IPS-18a (cell line): ENCODE measurements around the gene TENM4.

ENCODE experiments used
- H3K27ac ChIP-seq: one replicate; pipeline ENCODE4 v1.5.1; 2013; ENCODE audit warnings: low read length
- H3K27me3 ChIP-seq: one replicate; pipeline ENCODE4 v1.6.1; 2013; ENCODE audit warnings: mild to moderate bottlenecking, low read length; ENCODE audit not compliant: control insufficient read depth, insufficient read depth
- H3K36me3 ChIP-seq: one replicate; pipeline ENCODE4 v1.6.1; 2013; ENCODE audit warnings: low read depth, low read length; ENCODE audit not compliant: control insufficient read depth
- H3K4me1 ChIP-seq: one replicate; pipeline ENCODE4 v1.6.1; 2013; ENCODE audit warnings: low read depth, low read length; ENCODE audit not compliant: control insufficient read depth
- H3K4me3 ChIP-seq: one replicate; pipeline ENCODE4 v1.5.1; 2013; ENCODE audit warnings: low read length
- H3K9ac ChIP-seq: one replicate; pipeline ENCODE4 v1.6.1; 2013; ENCODE audit warnings: mild to moderate bottlenecking, low read length, moderate library complexity
- H3K9me3 ChIP-seq: one replicate; pipeline ENCODE4 v1.6.1; 2013; ENCODE audit warnings: low read depth, low read length; ENCODE audit not compliant: control insufficient read depth

The TENM4 gene

DNA sequence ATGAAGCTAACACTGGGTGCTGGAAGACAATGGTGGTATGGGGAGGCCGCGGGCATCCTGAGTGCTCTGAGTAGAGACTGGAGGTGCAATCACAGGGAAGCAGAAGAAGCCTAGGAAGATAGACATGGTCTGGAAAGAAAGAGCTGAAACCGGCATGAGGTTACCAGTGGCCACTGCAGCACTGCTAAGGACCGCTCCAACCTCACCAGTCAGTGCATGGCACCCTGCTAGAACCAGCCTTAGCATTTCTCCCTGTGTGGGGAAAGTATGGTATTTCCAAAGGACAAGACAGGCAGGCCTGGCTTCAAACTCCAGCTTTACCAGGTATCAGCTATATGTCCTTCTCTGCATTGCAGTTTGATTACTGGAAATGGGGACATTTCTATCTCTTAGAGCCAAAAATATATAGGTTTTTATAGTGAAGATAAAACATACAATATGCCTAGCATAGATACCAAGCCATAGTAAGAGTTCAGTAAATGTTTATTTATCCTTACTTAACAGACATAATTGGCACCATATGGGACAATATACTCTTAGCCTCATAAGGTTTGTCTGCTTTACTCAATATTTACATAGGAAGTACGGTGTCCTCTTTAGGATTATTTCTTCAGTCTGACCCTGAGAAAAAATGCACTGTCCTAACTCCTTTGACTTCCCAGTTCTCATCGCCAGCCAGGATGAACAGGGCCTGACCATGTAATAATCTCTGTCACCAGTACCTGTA, 231.1 kb downstream of the TENM4 start:
- no peaks in the 10 kb centered on the region for H3K27me3 ChIP-seq
- H3K4me3 ChIP-seq = no peak overlapping the region
- H3K9ac ChIP-seq = no peak overlapping the region
- H3K27ac ChIP-seq = no peak overlapping the region
- no peaks in the 10 kb centered on the region for H3K36me3 ChIP-seq
- H3K9me3 ChIP-seq = no peaks in the 10 kb centered on the region
- H3K4me1 ChIP-seq = peaks cover 6% of the 10 kb centered on the region

DNA sequence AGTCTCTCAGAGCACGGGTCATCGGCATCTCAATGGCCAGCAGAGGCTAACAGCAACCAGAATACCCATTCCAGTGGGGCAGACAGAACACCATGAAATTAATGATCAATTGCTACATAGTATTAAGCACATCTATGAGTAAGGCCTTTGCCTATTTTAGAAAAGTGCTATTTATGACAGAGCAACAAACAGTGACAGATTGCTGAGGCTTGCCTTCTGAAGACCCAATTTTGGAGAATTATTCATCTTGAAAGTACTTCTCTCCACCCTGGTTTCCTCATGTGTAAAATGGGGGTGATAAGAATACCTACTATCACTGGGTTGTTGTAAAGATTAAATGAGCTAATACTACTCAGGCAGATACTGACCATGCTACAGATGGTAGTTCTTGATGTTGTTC, 232.7 kb downstream of the TENM4 start:
- no peak overlapping the region for H3K27ac ChIP-seq
- H3K9me3 ChIP-seq = no peaks in the 10 kb centered on the region
- no peaks in the 10 kb centered on the region for H3K27me3 ChIP-seq
- H3K9ac ChIP-seq = no peak overlapping the region
- no peak overlapping the region for H3K4me3 ChIP-seq
- H3K36me3 ChIP-seq = no peaks in the 10 kb centered on the region
- H3K4me1 ChIP-seq = peaks cover 6% of the 10 kb centered on the region

DNA sequence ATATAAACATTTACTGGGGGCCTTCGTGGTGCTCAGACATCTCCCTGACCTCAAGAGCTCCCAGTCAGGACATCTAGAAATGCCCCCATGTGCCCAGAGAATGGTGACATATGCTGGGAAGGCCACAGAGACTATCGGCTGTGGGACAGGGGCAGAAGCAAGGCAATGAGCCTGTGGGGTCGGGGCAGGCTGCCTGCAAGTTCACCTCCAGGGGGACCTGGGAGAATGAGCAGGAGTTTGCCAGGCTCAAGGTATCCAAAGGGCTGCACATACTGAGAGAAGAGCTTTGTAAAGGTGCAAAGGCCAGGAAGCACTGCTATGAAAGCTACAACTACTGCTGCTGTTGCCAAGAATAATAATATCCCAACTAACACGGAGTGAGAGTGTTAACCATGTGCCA, 233.9 kb downstream of the TENM4 start:
- no peaks in the 10 kb centered on the region for H3K27me3 ChIP-seq
- H3K4me3 ChIP-seq = no peak overlapping the region
- no peaks in the 10 kb centered on the region for H3K9me3 ChIP-seq
- no peak overlapping the region for H3K27ac ChIP-seq
- no peaks in the 10 kb centered on the region for H3K4me1 ChIP-seq
- H3K36me3 ChIP-seq = no peaks in the 10 kb centered on the region
- no peak overlapping the region for H3K9ac ChIP-seq

DNA sequence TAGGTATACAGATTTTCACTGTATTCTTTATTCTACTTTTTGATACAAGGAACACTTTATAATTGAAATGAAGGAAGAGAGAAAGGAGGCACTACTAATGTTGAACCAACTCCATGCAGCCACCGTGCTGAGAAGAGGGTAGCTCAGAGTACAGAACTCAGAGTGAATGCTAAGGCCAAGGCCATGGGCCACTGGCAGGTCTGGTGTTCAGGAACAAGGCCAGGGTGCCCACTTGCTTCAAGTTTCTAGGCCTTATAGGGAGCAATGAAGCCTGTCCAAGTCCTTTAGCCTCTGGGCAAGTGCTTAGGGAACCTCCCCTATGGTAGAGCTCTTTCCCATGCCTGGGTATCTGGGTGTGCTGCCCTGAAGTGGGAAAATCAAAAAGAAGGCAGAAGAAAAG, 235.0 kb downstream of the TENM4 start:
- H3K36me3 ChIP-seq = no peaks in the 10 kb centered on the region
- no peaks in the 10 kb centered on the region for H3K27me3 ChIP-seq
- no peak overlapping the region for H3K4me3 ChIP-seq
- H3K9ac ChIP-seq = no peak overlapping the region
- H3K27ac ChIP-seq = no peak overlapping the region
- no peaks in the 10 kb centered on the region for H3K9me3 ChIP-seq
- H3K4me1 ChIP-seq = no peaks in the 10 kb centered on the region

DNA sequence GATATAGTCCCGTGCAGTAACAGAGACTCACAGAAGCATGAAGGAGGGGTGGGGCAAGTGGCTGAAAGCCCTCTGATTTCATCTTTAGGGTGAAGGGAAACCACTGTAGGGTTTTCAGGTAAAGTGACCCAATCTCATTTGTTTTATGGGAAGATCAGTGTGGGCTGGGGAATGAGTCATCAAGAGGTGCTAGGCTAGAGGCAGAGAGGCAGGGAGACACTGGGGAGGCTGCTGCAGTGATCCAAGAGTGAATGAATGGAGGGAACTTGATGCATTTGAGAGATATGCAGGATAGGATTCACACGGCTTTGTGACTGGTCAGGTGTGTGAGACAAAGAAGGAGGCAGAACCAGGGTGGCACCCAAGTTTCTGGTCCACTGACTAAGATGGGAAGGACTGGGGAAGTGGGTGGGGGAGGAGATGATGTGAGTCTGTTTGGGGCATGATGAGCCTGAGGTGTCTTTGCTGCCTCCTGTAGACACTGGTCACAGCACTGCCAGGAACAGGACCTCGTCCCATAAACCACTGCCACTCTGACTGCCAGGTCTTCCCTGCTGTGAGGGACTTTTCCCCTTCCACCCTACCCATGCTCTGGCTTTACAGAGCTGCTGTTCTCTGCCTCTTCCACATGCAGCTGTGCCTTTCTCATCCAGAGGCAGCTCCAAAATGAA, 239.0 kb downstream of the TENM4 start:
- no peak overlapping the region for H3K4me3 ChIP-seq
- no peaks in the 10 kb centered on the region for H3K9me3 ChIP-seq
- H3K4me1 ChIP-seq = no peaks in the 10 kb centered on the region
- no peaks in the 10 kb centered on the region for H3K27me3 ChIP-seq
- no peak overlapping the region for H3K27ac ChIP-seq
- no peaks in the 10 kb centered on the region for H3K36me3 ChIP-seq
- no peak overlapping the region for H3K9ac ChIP-seq

DNA sequence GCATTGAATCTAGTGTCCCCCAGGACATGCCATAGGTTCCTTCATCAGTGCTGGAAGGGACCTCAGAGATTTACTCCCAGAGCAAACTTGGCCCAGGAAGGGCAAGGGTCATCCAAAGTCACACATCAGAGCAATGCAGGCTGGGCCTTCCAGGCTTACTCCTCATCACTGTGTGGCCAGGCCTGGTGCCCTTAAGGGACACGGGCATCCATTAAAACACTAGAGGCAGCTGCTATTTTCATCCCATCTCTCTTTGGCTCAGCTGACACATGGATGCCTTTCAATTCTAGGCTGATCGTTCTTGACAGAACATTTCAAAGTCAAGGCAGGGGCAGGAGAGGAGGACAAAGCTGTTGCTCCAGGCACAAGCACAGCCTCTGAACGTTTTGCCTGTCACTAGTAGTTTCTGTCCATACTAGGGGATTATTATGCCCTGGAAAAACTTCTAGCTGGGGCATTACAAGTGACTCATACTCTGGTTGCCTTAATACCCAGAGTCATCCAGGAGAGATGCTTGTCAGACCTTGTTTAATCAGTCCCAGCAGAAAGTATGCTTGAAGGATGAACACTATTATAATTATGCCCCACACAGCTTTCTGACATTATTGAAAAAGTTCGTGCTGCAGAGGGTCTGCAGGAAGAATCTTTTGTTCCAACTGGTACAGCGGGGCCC, 240.3 kb downstream of the TENM4 start:
- H3K36me3 ChIP-seq = no peaks in the 10 kb centered on the region
- no peak overlapping the region for H3K27ac ChIP-seq
- H3K4me3 ChIP-seq = no peak overlapping the region
- no peaks in the 10 kb centered on the region for H3K9me3 ChIP-seq
- H3K27me3 ChIP-seq = no peaks in the 10 kb centered on the region
- H3K4me1 ChIP-seq = no peaks in the 10 kb centered on the region
- no peak overlapping the region for H3K9ac ChIP-seq

DNA sequence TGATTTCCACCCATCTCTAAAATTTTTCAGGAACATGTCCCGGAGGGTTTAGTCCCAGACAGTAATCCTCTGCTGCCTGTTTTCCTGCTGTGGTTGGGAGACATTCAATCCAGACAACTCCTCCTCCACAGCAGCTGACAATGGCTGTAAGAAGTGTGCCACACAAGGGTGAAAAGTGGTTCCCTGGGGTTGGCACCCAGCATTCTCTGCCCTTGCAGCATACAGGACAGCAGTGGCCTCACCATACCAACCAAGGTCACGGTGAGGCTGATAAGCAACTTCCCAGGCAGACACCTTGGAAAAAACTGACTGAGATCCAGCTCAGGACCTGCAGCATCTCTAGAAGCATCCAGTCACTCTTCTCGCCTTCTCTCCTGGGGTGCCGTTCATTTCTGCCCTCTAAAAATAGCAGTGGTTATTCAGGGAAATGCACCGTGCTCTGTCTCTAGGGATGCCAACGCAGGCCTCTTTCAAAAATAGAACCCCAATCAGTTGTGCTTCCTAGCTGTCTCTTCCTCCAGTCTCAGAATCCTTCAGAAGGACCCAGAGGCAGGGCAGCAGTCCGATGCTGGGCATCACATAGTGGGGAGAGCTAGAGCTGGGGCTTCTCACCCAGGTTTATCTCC, 241.0 kb downstream of the TENM4 start:
- Histone ChIP-seq H3K27me3 (no peaks in the 10 kb centered on the region), H3K27ac (no peak overlapping the region), H3K36me3 (no peaks in the 10 kb centered on the region), H3K9me3 (no peaks in the 10 kb centered on the region), H3K4me1 (no peaks in the 10 kb centered on the region), H3K4me3 (no peak overlapping the region), H3K9ac (no peak overlapping the region)

DNA sequence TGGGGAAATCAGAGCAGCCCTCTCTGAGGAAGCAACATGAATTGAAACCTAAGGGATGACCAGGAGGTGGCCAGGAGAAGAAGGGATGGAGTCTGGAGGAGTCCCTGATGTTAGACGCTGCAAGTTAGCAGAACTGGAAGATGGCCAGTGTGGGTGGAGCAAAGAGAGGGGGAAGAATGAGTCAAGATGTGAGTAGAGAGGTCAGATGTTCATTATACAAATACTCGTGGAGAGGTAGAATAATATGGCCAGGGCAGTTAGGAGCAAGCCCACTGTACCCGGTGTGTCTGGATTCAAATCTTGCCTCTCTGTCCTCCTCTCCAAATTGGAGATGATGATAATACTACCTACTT, 242.0 kb downstream of the TENM4 start:
- Histone ChIP-seq H3K27ac (no peak overlapping the region), H3K9ac (no peak overlapping the region), H3K4me3 (no peak overlapping the region), H3K4me1 (no peaks in the 10 kb centered on the region), H3K36me3 (no peaks in the 10 kb centered on the region), H3K27me3 (no peaks in the 10 kb centered on the region), H3K9me3 (no peaks in the 10 kb centered on the region)

DNA sequence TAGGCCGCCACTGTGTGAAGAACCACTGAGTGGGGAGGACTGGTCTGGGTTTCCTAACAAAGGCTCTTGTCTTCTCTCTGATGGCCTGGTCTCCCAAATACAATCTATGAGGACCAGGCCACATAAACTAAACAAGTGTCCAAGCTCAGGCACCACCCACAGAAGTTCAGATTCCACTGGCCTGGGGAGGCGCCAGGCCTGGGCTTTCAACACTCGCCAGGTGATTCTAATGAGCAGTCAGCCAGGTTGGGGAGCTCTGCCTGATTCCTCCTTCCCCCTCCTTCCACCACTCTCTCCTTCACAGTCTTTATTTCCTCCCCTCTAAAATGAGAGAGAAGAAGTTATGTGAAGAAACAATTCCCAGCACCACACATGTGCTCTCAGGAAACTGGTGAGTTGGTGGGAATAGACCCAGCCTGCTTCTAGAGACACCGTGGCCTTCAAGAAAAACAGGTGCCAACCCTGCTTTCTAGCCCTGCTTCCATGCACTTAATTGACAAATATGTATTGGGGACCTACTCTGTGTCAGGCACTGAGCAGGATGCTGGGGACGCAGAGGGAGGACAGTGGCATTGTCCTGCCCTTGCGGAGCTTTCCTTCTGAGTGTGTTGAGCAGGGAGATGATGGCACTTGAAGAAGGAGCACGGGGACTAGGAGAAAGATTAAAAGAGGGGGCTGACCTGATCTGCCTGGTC, 242.5 kb downstream of the TENM4 start:
- H3K9ac ChIP-seq = no peak overlapping the region
- H3K27me3 ChIP-seq = no peaks in the 10 kb centered on the region
- no peaks in the 10 kb centered on the region for H3K36me3 ChIP-seq
- H3K9me3 ChIP-seq = no peaks in the 10 kb centered on the region
- no peak overlapping the region for H3K4me3 ChIP-seq
- H3K27ac ChIP-seq = no peak overlapping the region
- no peaks in the 10 kb centered on the region for H3K4me1 ChIP-seq

DNA sequence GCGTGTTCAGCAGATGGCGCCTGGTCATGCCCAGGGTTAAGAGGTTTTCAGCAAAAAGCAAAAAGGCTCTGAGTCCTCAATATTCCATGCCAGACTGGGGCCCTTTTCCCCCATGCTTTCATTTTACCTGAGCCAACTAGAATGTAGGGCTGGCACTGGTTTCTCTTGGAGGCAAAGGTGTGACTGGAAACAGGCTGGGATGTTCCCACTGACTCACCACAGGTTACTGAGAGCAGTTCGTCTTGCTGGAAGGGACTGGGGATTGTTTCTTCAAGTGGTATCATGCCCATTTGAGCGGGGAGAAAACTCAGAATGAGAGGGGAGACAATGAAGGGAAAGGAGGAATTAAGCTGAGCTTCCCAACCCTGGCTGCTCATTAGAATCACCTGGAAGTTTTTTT, 243.9 kb downstream of the TENM4 start:
- H3K36me3 ChIP-seq = no peaks in the 10 kb centered on the region
- H3K4me1 ChIP-seq = no peaks in the 10 kb centered on the region
- H3K27me3 ChIP-seq = no peaks in the 10 kb centered on the region
- H3K27ac ChIP-seq = no peak overlapping the region
- H3K9ac ChIP-seq = no peak overlapping the region
- H3K4me3 ChIP-seq = no peak overlapping the region
- no peaks in the 10 kb centered on the region for H3K9me3 ChIP-seq

DNA sequence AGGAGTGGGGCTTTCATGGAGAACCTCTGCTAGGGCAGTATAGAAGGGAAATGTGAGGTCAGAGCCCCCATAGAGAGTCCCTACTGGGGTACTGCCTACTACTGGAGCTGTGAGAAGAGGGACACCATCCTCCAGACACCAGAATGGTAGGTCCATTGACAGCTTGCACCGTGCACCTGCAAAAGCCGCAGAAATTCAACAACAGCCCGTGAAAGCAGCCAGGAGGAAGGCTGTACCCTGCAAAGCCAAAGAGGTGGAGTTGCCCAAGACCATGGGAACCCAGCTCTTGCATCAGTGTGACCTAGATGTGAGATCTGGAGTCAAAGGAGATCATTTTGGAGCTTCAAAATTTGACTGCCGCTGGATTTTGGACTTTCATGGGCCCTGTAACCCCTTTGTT, 245.6 kb downstream of the TENM4 start:
- H3K27me3 ChIP-seq = no peaks in the 10 kb centered on the region
- no peak overlapping the region for H3K9ac ChIP-seq
- no peak overlapping the region for H3K27ac ChIP-seq
- H3K4me3 ChIP-seq = no peak overlapping the region
- no peaks in the 10 kb centered on the region for H3K4me1 ChIP-seq
- H3K36me3 ChIP-seq = no peaks in the 10 kb centered on the region
- H3K9me3 ChIP-seq = no peaks in the 10 kb centered on the region
